IMR-90 (cell line): ENCODE data around the gene IFI27L1. TPM values are rescaled to one million over a fixed set of nuclear protein-coding genes. Genes with fewer than 3 reads are reported as not detected.

ENCODE experiments used
- ATAC-seq: fragments of 200-7000 bp; cut with Tn5 transposase; 2 replicates; pipeline ENCODE4 v1.9.1; 2020; ENCODE audit warnings: low read depth, mild to moderate bottlenecking, moderate library complexity
- BruUV-seq: library from RNA; stranded (reverse); fragments of 400-500 nt; replicated peaks from 2 replicates; lab custom pipeline; 2021; lab: Mats Ljungman, UMichigan
- CTCF ChIA-PET: fragments of 300-600 bp; formaldehyde crosslinking; extraction: SDS; loops from one replicate; lab custom pipeline; 2021; ENCODE audit warnings: antibody characterized with exemption; lab: Yijun Ruan, JAX
- POLR2A ChIA-PET: fragments of 300-600 bp; sonication (Branson Sonifier 250); formaldehyde crosslinking; loops from one replicate; lab custom pipeline; 2022; ENCODE audit warnings: antibody characterized with exemption; ENCODE audit not compliant: unreplicated experiment; lab: Charles Lee
- DNase-seq: peaks from one replicate; pipeline ENCODE4 v3.0.0; 2013
- H2AFZ ChIP-seq: replicated peaks from 2 replicates; pipeline ENCODE3; 2013; ENCODE audit warnings: low read length, mild to moderate bottlenecking; ENCODE audit not compliant: poor library complexity
- H2AK5ac ChIP-seq: 2 replicates; pipeline ENCODE4 v1.6.1; 2013; ENCODE audit warnings: low read depth, low read length, inconsistent platforms
- H2AK9ac ChIP-seq: replicated peaks from 2 replicates; pipeline ENCODE3; 2013; ENCODE audit warnings: mild to moderate bottlenecking, low read depth, low read length, moderate library complexity; ENCODE audit not compliant: poor library complexity
- H2BK120ac ChIP-seq: 2 replicates; pipeline ENCODE4 v1.6.1; 2013; ENCODE audit warnings: low read depth, low read length, inconsistent platforms
- H2BK15ac ChIP-seq: 3 replicates; pipeline ENCODE4 v1.6.1; 2013; ENCODE audit warnings: low read depth, low read length, inconsistent platforms
- H2BK20ac ChIP-seq: 2 replicates; pipeline ENCODE4 v1.6.1; 2013; ENCODE audit warnings: low read depth, mild to moderate bottlenecking, inconsistent platforms, low read length, moderate library complexity
- H2BK5ac ChIP-seq: 2 replicates; pipeline ENCODE4 v1.6.1; 2013; ENCODE audit warnings: mild to moderate bottlenecking, low read depth, low read length, inconsistent platforms; ENCODE audit not compliant: poor library complexity, severe bottlenecking
- H3K14ac ChIP-seq: replicated peaks from 2 replicates; pipeline ENCODE4 v1.6.1; 2013; ENCODE audit warnings: low read depth, low read length, inconsistent platforms
- H3K18ac ChIP-seq: 2 replicates; pipeline ENCODE4 v1.6.1; 2013; ENCODE audit warnings: low read depth, low read length, control low read depth
- H3K23ac ChIP-seq: 2 replicates; pipeline ENCODE4 v1.6.1; 2013; ENCODE audit warnings: low read depth, low read length, inconsistent platforms
- H3K27ac ChIP-seq: 2 replicates; pipeline ENCODE4 v1.5.1; 2013; ENCODE audit warnings: mild to moderate bottlenecking, control low read depth, low read length; ENCODE audit not compliant: insufficient read depth
- H3K27me3 ChIP-seq: 2 replicates; pipeline ENCODE4 v1.6.1; 2013; ENCODE audit warnings: low read length; ENCODE audit not compliant: control insufficient read depth, insufficient read depth
- H3K36me3 ChIP-seq: 2 replicates; pipeline ENCODE4 v1.6.1; 2013; ENCODE audit warnings: low read length, mixed read lengths; ENCODE audit not compliant: control insufficient read depth, insufficient read depth
- H3K4ac ChIP-seq: 2 replicates; pipeline ENCODE4 v1.6.1; 2013; ENCODE audit warnings: low read depth, low read length, inconsistent platforms
- H3K4me1 ChIP-seq: 2 replicates; pipeline ENCODE4 v1.6.1; 2013; ENCODE audit warnings: low read length, mixed read lengths; ENCODE audit not compliant: control insufficient read depth, insufficient read depth
- H3K4me2 ChIP-seq: 2 replicates; pipeline ENCODE4 v1.6.1; 2013; ENCODE audit warnings: low read depth, mild to moderate bottlenecking, control low read depth, low read length, moderate library complexity
- H3K4me3 ChIP-seq: 2 replicates; pipeline ENCODE4 v1.5.1; 2013; ENCODE audit warnings: low read depth, mild to moderate bottlenecking, control low read depth, low read length, moderate library complexity; ENCODE audit not compliant: insufficient read depth
- H3K56ac ChIP-seq: 2 replicates; pipeline ENCODE4 v1.6.1; 2013; ENCODE audit warnings: low read length, inconsistent platforms; ENCODE audit not compliant: insufficient read depth; ENCODE audit errors: extremely low read depth
- H3K79me1 ChIP-seq, 2 experiments: 2 replicates each; pipeline ENCODE4 v1.6.1; 2013; ENCODE audit warnings: low read length in 2 of 2, inconsistent platforms in 1 of 2, low read depth in 1 of 2
- H3K9ac ChIP-seq: 2 replicates; pipeline ENCODE4 v1.6.1; 2013; ENCODE audit warnings: low read depth, low read length, control low read depth
- H3K9me1 ChIP-seq: 2 replicates; pipeline ENCODE4 v1.6.1; 2013; ENCODE audit warnings: low read length, inconsistent platforms; ENCODE audit not compliant: insufficient read depth
- H3K9me3 ChIP-seq: 2 replicates; pipeline ENCODE4 v1.6.1; 2013; ENCODE audit warnings: low read length; ENCODE audit not compliant: control insufficient read depth, insufficient read depth
- H4K20me1 ChIP-seq: 2 replicates; pipeline ENCODE4 v1.6.1; 2013; ENCODE audit warnings: low read length, inconsistent platforms; ENCODE audit not compliant: insufficient read depth
- H4K5ac ChIP-seq: 2 replicates; pipeline ENCODE4 v1.6.1; 2013; ENCODE audit warnings: mild to moderate bottlenecking, low read depth, low read length, control low read depth
- H4K8ac ChIP-seq, 2 experiments: 2 replicates each; pipeline ENCODE4 v1.6.1; 2013; ENCODE audit warnings: low read depth in 2 of 2, low read length in 2 of 2, control low read depth in 1 of 2, inconsistent platforms in 1 of 2
- H4K91ac ChIP-seq: 2 replicates; pipeline ENCODE4 v1.6.1; 2013; ENCODE audit warnings: low read depth, low read length, inconsistent platforms; ENCODE audit not compliant: insufficient read depth
- BHLHE40 ChIP-seq: fragments of 150-350 bp; IDR thresholded peaks from 2 replicates; pipeline ENCODE4 v1.6.1; 2016; ENCODE audit warnings: mild to moderate bottlenecking, low read depth, low read length
- FOS ChIP-seq: fragments of 150-350 bp; IDR thresholded peaks from 2 replicates; pipeline ENCODE4 v1.6.1; 2016; ENCODE audit warnings: low read depth, low read length
- MAZ ChIP-seq: IDR thresholded peaks from 2 replicates; pipeline ENCODE4 v1.6.1; 2012; ENCODE audit warnings: low read depth, mild to moderate bottlenecking, low read length, improper control_type of control experiment, moderate library complexity, borderline replicate concordance
- POLR2A ChIP-seq: IDR thresholded peaks from 2 replicates; pipeline ENCODE4 v1.6.1; 2012; ENCODE audit warnings: mild to moderate bottlenecking, low read depth, low read length
- RCOR1 ChIP-seq: IDR thresholded peaks from 2 replicates; pipeline ENCODE4 v1.6.1; 2012; ENCODE audit warnings: mild to moderate bottlenecking, low read length, improper control_type of control experiment; ENCODE audit not compliant: insufficient replicate concordance
- SMC3 ChIP-seq: fragments of 150-350 bp; IDR thresholded peaks from 2 replicates; pipeline ENCODE4 v1.6.1; 2016; ENCODE audit warnings: low read depth, mild to moderate bottlenecking, antibody characterized with exemption, low read length, moderate library complexity
- WGBS, 2 experiments: methylation state at CpG; one replicate each; pipeline versions ENCODE4 v1.1.5 to v1.1.7; 2013; ENCODE audit warnings: missing lambda C conversion rate in 2 of 2; ENCODE audit not compliant: insufficient read length in 1 of 2; ENCODE audit errors: extremely low coverage in 2 of 2; 5-methylcytosine and 5-hydroxymethylcytosine counted together
- dilution Hi-C: fragments of 300-500 bp; cut with HindIII; formaldehyde crosslinking; loops from one replicate; pipeline ENCODE4 v1.14.3; 2018; ENCODE audit warnings: low sequenced_read_pairs; ENCODE audit not compliant: unreplicated experiment
- in situ Hi-C: fragments of 300-500 bp; cut with MboI; formaldehyde crosslinking; loops from 3 replicates; pipeline ENCODE4 v1.14.3; 2019; ENCODE audit warnings: low sequenced_read_pairs, inconsistent platforms, mixed read lengths
- intact Hi-C: fragments of 100-400 bp; cut with micrococcal nuclease; formaldehyde crosslinking; loops from 2 replicates; pipeline ENCODE4 v1.10.0; 2022
- polyA plus RNA-seq, 3 experiments: library from polyadenylated mRNA; depleted of rRNA; stranded (reverse); fragments of >200 nt; gene quantifications; 2 replicates each; pipeline ENCODE4 v1.2.3, GENCODE V29; 2012; ENCODE audit warnings: low replicate concordance in 1 of 3
- total RNA-seq: library from RNA; depleted of rRNA; stranded (reverse); fragments of >200 nt; gene quantifications from 2 replicates; pipeline ENCODE4 v1.2.3, GENCODE V29; 2012
- TF ChIP-seq, protein P1 (sequence below): fragments of 150-350 bp; IDR thresholded peaks from 2 replicates; pipeline ENCODE4 v1.6.1; 2016; ENCODE audit warnings: low read depth, mild to moderate bottlenecking, low read length, moderate library complexity, borderline replicate concordance

IFI27L1 gene
- total and polyA plus RNA-seq, 2 of the 4 experiments (the other 2 are of a cell fraction): 13.3 to 24.3 TPM

DNA sequence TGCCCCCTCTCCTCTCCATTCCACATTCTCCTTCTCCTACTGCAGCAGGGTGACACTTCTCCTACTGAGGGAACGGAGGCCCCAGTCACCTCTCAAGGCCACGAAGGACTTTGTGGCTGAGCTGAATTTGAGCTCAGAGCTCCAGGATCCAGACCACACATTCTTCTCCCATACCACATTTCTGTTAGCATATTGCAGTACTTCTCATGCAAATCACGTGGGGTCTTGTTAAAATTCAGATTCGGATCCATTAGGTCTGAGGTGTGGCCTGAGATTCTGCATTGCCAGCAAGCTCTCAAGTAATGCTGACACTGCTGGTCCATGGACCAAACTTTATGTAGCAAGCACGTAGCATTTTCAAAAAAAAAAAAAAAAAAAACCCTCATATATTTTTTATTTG, 57.9 kb downstream of the IFI27L1 start:
- H3K56ac ChIP-seq: no peak overlapping the region
- no peak overlapping the region for H2AFZ ChIP-seq
- ATAC-seq: no peak
- ChIA-PET CTCF (no interaction called here), POLR2A (no interaction called here)
- H3K27ac ChIP-seq: no peak overlapping the region
- dilution Hi-C loops (no loop called here), in situ Hi-C loops (loop anchor here (5.0 to 10.0 kb wide), 2 partner anchors 102 to 194 kb away; no protein-coding TSS in a partner anchor), intact Hi-C loops (loop anchor here (5.0 kb wide), 1 partner anchor 482 kb away; no protein-coding TSS in a partner anchor)
- no peaks in the 10 kb centered on the region for H4K20me1 ChIP-seq
- H2BK20ac ChIP-seq: no peak overlapping the region
- H3K9ac ChIP-seq: no peak overlapping the region
- BruUV-seq: no TSS peak
- TF ChIP-seq, protein P1, sequence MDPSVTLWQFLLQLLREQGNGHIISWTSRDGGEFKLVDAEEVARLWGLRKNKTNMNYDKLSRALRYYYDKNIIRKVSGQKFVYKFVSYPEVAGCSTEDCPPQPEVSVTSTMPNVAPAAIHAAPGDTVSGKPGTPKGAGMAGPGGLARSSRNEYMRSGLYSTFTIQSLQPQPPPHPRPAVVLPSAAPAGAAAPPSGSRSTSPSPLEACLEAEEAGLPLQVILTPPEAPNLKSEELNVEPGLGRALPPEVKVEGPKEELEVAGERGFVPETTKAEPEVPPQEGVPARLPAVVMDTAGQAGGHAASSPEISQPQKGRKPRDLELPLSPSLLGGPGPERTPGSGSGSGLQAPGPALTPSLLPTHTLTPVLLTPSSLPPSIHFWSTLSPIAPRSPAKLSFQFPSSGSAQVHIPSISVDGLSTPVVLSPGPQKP: no peak
- no peak for TF ChIP-seq MAZ
- no peak for TF ChIP-seq FOS
- no peak for TF ChIP-seq RCOR1
- TF ChIP-seq POLR2A: no peak
- TF ChIP-seq SMC3: no peak
- no peak for TF ChIP-seq BHLHE40
- no peak overlapping the region for H4K5ac ChIP-seq
- H3K18ac ChIP-seq: no peak overlapping the region
- no peak for DNase-seq
- no peak overlapping the region for H2AK5ac ChIP-seq
- H3K4me3 ChIP-seq: no peak overlapping the region
- H3K79me1 ChIP-seq: no peaks in the 10 kb centered on the region
- no peak overlapping the region for H4K8ac ChIP-seq
- no peak overlapping the region for H2BK15ac ChIP-seq
- no peaks in the 10 kb centered on the region for H3K4me1 ChIP-seq
- peaks cover 2% of the 10 kb centered on the region; the same call in 1 of the 2 replicates for H3K9me3 ChIP-seq
- H3K36me3 ChIP-seq: no peaks in the 10 kb centered on the region
- H4K91ac ChIP-seq: no peak overlapping the region
- no peak overlapping the region for H3K14ac ChIP-seq
- no peak overlapping the region for H2BK5ac ChIP-seq
- WGBS, 2 experiments: 63% methylated on average over 2 of the region's 5 CpGs; no CpG with 5 or more reads in 1 of the 2 experiments
- no peaks in the 10 kb centered on the region for H3K9me1 ChIP-seq
- H3K27me3 ChIP-seq: peaks cover 17% of the 10 kb centered on the region
- no peak overlapping the region for H3K23ac ChIP-seq
- no peak overlapping the region for H3K4ac ChIP-seq
- H2BK120ac ChIP-seq: no peak overlapping the region
- H2AK9ac ChIP-seq: no peak overlapping the region
- no peak overlapping the region for H3K4me2 ChIP-seq
